Amygdala (tissue), 56 donors: ENCODE data around the gene CAMSAP1.
"Not testable (repeated sequence)": the region's sequence is repeated elsewhere in the genome, so short reads cannot be mapped to it uniquely, and the experiment has no call there.

Experiments
- DNase-seq, 56 donors: peaks; one replicate each; lab custom pipeline; 2025; lab: John Stamatoyannopoulos, UW

Gene CAMSAP1

DNA sequence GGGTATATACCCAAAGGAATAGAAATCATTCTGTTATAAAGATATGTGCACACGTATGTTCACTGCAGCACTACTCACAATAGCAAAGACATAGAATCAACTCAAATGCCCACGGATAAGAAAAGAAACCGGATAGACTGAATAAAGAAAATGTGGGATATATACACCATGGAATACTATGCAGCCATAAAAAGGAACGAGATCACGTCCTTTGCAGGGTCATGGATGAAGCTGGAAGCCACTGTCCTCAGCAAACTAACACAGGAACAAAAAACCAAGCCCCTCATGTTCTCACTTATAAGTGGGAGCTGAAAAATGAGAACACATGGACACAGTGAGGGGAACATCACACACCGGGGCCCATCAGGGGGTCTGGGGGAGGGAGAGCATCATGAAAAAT, 36.3 kb upstream of the CAMSAP1 start:
- not testable (repeated sequence) for DNase-seq

DNA sequence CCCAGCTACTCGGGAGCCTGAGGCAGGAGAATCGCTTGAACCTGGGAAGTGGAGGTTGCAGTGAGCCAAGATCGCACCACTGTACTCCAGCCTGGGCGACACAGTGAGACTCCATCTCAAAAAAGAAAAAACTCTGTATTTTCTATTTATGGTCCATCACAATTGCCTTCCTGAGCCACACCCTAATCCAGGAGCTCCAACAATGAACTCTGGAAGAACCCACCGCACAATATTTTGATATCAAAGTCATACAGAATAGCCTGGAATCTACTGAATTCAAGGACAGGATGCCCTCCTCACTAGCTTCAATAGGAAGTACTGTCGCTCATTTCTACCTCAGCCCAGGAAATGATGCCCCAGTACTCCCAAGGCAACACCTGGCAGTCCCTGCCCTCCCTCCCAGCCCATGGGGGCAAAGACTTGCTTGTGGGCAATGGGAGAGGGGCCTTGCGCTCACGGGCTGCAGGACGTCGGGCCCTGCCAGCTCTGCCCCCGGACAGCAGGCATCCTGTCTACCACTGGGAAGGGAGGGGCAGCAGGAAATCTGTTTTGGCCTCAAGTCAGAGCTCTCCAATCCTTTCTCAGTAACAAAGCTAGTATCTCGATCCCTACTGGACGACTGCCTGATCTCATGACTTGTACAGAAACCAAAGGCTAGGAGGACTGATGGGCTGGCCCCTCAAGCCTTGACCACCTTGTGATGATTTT, 34.1 kb upstream of the CAMSAP1 start:
- no peak for DNase-seq

DNA sequence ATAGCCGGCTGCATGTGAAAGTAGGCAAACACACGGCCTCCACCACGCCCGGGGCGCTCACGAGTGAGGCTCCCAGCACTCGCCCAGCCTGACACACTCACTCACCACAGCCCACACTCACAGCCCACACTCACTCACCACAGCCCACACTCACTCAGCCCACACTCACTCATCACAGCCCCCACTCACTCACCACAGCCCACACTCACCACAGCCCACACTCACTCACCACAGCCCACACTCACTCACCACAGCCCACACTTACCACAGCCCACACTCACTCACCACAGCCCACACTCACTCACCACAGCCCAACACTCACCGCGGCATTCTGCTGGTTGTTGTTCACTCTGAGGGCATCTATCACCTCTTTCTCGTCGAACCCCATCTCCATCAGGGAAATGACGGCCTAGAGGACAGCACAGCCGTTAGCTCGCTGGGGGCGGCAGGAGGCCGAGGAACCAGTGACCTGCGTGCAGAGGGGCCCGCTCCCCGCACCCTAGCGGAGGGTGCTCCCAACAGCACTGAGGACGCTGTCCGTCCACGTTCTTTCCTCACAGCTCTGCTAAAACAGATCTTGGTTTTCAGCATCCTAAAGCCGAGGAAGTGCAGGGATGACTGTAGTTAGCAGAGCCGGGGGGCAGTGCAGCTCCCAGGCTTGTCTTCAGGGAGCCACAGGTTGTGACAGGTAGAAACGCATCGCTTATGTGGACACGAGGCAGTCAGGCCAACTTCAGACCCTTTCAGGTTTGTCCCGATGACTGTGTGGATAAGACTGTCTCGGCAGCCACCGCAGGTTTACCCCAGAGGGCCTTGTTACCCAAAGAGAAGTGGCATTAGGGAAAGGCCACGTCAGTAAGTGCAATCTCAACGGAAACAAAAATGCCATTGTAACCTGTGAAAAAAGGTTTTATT, 32.3 kb upstream of the CAMSAP1 start:
- DNase-seq, result no peak

DNA sequence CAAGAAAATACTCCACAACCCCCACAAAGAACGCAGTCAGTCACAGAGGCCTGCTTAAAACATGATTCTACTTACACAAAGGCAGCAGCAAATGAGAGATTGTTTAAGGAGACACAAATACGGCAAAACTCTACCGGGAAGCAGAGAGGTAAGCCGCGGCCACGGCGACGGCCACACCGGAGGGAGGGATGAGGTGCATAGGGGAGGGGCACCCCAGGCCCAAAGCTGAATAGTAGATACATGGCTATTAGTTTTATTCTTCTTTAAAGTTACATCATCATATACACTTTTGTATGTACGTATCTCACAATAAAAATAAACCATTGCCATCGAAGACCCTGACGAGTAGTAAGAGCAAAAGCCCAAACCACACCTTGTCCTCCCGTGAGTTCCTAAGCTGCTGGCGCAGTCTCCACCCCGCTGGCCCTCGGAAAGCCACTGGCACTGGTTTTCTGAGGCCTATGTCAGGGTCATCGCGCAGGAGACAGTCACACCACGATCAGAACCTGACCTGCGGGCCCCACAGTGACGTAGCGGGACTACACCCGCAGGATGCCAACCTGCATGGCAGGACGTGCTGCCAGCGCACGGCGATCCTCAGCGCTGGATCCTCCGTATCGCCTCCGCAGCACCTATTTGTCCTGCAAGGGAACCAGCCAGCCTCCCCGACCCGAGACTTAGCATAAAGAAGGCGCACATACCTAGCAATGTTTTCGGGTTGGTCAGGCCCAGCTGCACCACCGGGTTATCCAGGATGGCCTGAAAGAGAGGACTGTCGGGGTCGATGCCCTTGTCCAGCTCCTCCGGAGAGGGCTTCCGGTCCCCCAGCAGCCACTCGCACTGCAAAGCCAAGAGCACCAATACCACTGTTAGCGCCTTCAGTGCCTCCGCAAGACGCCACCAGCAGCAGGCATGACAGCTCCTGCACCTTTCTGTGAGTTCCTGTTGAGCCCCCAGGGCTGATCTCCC, 30.5 kb upstream of the CAMSAP1 start:
- no peak for DNase-seq

DNA sequence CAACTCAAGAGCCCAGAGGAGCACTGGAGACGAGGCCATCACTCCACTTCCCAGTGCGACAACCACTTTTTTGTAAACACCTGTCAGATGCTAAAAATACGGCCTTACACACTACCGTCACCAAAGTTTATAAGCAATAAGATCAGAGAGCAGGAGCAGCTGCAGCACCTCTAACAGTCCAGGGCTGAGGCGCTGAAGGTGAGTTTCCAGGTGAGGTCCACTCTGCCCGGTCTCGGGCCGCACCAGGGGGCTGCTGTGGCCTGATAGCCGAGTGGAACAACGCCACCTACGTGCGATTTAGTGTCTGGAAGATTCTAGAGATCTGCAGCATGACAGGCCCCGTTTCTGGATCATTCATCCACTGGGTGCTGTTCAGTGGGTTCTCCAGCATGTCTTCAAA, 25.8 kb upstream of the CAMSAP1 start:
- DNase-seq, result no peak

DNA sequence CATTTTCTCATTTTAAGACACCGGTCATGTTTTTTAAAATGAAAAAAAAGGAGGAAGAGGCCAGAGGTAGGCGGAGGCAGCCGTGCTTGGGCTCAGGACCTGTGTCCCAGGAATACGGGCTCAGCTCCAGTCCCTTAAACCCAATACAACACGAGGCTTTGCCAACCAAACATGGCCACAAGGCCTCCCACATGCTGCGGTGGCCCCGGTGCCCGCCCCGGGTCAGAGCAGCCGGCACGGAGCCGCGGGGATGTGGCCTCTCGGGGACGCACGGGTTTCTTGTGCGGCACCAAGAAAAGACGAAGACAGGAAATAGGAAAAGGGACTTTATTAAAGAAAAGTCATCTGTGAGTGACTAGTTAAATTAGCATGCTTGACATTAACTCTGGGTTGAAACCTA, 25.3 kb upstream of the CAMSAP1 start:
- no peak for DNase-seq

DNA sequence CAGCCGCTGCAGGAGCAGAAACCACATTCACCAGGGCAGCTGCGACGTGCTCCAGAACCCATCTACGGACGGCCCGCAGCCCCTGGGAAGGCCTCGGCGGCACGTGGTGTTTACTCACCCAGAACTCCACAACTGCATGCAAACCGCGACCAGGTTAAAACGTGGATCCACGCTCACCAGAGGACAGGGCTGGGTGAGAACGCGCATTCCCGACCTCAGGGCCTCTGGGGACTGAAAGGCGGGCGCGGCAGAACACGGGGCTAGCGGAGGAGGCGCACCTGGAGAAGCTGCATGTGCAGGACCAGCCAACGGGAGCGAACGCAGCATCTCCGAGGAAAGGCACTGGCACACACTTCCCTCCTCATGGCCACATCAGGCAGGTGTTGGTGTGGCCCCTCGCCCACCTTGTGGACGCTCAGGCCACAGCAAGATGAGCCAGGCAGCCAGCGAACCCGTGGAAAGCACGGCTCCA, 24.0 kb upstream of the CAMSAP1 start:
- DNase-seq, result no peak

DNA sequence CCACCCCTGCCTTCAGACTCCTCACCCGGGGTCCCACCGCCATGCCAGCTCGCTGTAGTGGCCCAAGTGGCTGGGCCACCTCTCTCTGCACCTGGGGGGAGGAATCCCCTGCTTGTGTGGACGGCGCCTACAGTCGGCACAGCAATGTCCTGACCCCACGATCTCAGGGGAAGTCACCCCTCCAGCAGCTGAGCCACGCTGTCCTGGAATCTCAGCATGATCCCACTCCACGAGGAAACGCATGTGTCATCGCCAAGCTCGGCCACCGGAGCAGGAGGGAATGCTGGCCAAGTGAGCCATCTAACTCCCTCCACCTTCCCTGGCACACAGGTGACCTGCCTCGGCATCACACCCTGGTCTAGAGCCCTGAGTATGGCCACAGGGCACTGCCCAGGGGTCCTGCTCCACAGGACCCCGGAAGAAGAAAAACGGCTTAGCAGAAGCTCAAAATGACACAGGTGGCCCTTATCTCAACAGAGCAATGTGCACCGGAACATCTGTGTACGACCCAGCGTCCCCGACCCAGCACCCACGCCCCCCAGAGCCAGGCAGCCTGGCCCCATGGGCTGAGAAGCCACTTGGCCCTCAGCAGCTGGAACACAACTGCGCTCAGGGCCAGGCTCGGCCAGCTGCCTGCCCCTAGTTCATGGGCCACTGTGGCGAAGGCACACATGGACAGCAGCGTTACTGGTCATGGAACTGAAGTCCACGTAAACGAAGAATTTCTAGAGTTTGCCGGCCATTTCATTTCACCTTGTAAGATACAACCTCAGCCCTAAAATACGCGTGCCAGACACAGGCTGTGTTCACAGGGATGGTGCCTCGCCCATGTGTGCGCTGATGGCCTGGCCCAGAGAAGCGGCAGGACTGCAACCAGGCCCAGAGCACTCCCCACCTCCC, 23.4 kb upstream of the CAMSAP1 start:
- DNase-seq, result no peak

DNA sequence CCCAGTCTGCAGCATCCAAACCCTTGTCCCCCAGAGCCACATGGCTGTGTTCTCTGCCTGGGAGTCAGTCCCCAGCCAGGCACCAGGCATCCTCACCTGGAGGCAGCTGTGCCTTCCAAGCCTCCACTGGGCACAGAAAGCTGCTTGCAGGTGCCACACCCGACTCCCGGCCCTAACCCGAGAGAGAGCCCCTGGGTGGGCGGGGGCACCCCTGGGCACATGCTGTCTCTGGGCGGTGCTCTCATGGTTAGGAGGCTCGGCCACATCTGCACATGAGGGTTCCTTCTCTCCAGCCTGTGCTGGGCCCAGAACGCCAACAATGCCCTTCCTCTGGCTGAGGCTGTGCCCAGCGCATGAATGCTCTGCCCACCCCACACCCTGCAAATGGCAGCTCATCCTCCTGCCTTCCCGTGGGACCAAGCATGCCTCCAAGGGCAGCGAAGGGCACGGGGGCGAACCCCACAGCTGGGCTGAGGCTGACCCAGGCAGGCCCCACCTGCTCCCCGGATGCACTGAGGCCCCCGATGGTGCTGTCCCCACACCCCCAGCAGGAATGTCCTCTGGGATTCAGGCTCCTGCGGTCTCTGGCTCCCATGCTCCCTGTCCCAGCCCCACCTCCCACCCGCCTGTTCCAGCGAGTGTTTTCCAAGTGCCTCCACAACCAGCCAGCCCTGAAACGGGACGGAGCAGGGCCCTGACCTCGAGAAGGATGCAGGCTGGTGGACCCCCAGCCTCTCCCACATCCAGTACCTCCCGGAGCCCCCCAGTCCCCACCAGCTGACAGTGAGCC, 22.5 kb upstream of the CAMSAP1 start:
- no peak for DNase-seq

DNA sequence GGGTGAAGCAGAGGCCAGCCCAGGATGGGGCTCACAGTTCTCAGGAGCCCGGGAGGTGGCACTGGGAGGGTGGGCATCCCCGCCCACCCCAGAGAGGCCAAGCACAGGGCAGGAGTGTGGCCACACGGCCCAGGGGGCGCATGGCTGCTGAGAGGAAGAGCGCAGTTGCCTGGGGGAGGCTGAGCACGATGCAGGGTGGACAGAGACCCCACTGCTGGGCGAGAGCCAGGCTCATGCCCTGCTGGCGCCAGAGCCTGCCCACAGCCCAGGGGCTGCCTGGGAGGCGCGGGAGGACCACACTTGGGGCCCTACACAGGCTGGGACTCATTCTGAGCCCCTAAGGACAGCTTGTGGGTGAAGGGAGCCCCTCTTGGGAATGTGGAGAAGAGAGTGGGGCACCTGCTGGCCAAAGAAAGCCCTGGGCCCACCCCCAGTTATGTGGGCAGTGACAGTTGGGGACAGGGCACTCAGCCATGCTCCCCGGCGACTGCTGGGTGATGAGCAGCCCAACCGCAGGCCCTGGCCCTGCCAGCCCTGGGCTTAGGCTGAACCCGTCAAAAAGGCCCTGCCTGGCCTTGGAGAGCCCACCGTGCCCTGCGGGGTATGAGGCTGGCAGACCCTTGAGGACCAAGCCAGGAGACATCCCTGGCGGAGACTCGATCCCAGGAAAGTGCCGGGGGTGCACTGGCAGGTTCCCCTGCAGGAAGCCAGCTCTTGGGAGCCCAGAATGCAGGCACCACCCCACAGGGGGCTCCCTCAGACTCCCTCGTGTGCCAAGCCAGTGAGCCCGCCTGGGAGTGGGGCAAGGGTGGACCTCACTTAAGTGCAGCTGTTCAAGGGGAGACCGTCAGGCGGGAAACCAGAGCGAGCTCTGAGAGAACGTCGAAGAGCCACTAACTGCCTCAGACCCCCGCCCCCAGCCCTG, 21.6 kb upstream of the CAMSAP1 start:
- no peak for DNase-seq

DNA sequence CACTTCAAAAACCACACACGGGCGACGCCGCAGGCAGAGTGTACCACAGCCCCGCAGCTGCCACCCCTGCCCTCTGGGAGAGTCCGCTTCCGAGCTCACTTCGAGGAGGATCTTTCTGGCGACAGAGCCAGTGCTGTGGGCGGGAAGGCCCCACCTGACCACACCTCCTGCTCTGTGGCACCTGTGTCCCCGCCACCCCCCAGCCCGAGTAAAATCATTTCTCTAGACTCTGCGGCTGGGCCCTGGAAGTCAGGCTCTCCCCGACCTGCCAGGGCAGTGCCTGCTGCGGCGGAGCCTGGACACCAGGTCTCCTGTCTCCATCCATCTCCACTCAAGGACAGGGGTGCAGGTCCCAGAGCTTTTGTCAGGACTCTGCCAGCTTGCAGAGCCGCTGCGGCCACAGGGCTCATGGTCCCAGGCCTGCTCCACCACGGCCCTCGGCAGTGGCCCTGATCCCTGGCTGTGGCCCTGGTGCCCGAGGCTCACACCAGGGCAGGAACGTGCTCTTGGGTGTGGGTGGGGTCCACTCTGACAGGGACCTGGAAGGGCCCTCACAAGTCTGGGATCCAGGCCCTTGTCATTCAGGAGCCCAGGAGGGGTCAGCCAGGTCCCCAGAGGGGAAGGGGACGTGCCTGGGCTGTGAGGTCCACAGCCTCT, 20.9 kb upstream of the CAMSAP1 start:
- no peak for DNase-seq

DNA sequence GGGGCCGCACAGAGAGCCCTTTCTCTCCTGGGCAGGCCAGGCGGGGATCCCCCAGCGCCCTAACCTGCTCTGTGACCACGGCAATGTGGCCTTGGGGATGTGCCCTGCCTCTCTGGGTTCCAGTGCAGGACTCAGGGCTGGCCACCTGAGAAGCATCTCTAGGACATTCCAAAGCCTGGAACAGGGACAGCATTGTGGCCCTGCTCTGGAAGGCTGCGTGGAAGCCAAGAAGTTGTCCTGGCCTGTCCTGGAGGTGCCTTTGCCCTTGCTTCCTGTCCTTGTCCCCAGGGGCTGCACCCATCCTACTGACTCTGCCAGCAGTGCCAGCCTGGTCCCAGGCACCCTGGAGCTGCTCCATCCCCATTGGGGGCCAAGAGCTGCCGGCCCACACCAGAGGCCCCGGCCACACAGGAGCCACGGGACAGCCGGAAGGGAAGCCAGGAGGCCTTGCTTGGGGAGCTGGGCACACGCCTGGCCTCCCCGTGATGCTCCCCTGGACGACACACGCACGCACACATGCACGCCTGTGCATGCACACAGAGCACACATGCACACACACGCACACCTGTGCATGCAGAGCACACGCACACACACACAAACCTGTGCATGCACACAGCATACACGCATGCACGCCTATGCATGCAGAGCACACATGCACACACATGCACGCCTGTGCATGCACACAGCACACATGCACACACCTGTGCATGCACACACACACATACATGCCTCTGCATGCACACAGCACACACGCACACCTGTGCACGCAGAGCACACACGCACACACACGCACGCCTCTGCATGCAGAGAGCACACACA, 20.1 kb upstream of the CAMSAP1 start:
- DNase-seq, result no peak

DNA sequence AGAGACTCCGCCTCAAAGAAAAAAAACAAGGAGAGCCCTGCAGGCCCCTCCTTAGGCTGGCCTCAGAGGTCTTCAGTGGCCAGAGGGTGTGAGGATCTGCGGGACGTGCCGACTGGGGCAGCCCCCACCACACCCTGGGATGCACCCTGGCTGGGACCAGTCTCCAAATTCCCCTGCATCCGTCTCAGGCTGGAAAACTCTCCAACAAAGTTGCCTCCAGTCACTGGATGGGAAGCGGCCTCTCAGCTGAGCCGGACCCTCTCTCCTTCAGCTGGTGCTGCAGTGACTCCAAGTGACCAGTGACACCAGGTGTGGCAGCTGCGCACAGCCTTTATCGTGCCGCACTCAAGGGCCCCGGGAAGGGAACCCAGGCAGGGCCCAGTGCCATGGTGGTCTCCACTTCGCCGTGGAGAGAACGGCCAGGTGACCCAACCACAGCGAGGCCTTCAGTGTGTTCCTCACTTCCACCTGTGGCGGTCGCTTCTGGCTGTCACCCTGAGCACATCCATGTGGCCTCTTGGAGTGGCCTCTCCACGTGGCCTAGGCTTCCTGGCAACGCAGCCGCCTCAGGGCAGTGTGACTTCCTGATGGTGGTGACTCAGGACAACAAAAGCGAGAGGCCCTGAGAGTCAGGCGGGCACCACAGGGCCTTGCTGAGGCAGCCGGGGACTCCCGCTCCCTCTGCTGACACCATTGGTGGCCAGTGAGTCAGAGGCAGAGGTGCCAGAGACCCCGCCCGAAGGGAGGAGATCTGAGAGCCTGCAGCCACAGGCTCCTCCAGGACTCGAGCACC, 19.3 kb upstream of the CAMSAP1 start:
- no peak for DNase-seq

DNA sequence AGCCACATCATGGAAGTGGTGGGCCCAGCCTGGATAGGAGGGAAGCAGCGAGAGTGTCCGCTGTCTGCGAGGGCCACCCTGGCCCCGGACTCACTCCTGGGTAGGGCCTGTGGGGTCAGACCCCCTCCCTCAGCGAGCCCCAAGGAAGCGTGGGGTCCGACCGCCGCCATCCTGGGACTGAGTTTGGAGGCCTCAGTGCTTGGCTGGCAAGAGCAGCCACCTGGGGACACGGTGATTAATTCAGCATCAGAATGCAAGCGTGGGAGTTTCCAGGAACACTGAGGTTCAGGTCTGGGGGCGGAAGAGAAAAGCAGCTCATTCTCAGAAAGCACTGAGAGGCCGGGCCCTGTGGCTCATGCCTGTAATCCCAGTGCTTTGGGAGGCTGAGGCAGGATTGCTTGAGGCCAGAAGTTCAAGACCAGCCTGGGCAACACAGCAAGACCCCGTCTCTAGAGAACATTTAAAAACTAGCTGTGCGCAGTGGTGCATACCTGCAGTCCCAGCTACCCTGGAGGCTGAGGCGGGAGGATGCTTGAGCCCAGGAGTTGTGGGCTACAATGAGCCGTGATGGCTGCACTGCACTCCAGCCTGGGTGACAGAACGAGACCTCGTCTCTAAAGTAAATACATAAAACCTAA, 18.3 kb upstream of the CAMSAP1 start:
- peak in 1 of 56 donors; percentile 15 for DNase-seq
